Muscle of leg (tissue), 11 donors: ENCODE measurements around the gene FAM163A. TPM values are rescaled to one million over a fixed set of nuclear protein-coding genes. Genes with fewer than 3 reads are reported as not detected.

Experiments used
- DNase-seq: peaks from one replicate; pipeline ENCODE4 v3.0.0; 2013
- H3K27ac ChIP-seq: one replicate; pipeline ENCODE4 v1.5.1; 2013; ENCODE audit warnings: mild to moderate bottlenecking, low read length, control low read depth
- H3K27me3 ChIP-seq: one replicate; pipeline ENCODE4 v1.6.1; 2013; ENCODE audit warnings: low read length; ENCODE audit not compliant: control insufficient read depth, insufficient read depth
- H3K36me3 ChIP-seq: one replicate; pipeline ENCODE4 v1.6.1; 2013; ENCODE audit warnings: low read length; ENCODE audit not compliant: control insufficient read depth, insufficient read depth
- H3K4me1 ChIP-seq: one replicate; pipeline ENCODE4 v1.6.1; 2013; ENCODE audit warnings: low read length; ENCODE audit not compliant: control insufficient read depth, insufficient read depth
- H3K4me3 ChIP-seq: one replicate; pipeline ENCODE4 v1.5.1; 2013; ENCODE audit warnings: low read length, control low read depth
- H3K9me3 ChIP-seq: replicated peaks from 2 replicates; pipeline ENCODE4 v1.6.1; 2013; ENCODE audit warnings: low read depth, low read length; ENCODE audit not compliant: control insufficient read depth
- WGBS: methylation state at CpG from one replicate; pipeline ENCODE4 v1.1.5; 2013; ENCODE audit warnings: missing lambda C conversion rate; ENCODE audit not compliant: insufficient coverage; 5-methylcytosine and 5-hydroxymethylcytosine counted together
- polyA plus RNA-seq, 8 donors: library from polyadenylated mRNA; unstranded; fragments of 120-200 nt; gene quantifications; one replicate each; pipeline versions ENCODE4 v1.2.1 to v1.2.3, GENCODE V29; 2013; ENCODE audit warnings: inconsistent platforms in 1 of 8, low replicate concordance in 1 of 8; ENCODE audit not compliant: insufficient read length in 8 of 8, insufficient read depth in 1 of 8
- total RNA-seq: library from RNA; stranded (reverse); fragments of 120-200 nt; gene quantifications from one replicate; pipeline ENCODE4 v1.2.4, GENCODE V29; 2013

The FAM163A gene
- total and polyA plus RNA-seq, 9 donors: 0.27 to 1.00 (median 0.72) TPM

- peaks cover 23% of the 10 kb centered on the region for H3K9me3 ChIP-seq
- H3K36me3 ChIP-seq: no peaks in the 10 kb centered on the region
- no peaks in the 10 kb centered on the region for H3K27me3 ChIP-seq
- no peak overlapping the region for H3K4me3 ChIP-seq
- H3K4me1 ChIP-seq: no peaks in the 10 kb centered on the region
- no peak overlapping the region for H3K27ac ChIP-seq
- no peak for DNase-seq
These were observed 23.8 kb upstream of the FAM163A start for GRCh38 chr1:179719272-179719671.

- Histone ChIP-seq H3K27me3 (peaks cover 5% of the 10 kb centered on the region), H3K9me3 (no peaks in the 10 kb centered on the region), H3K4me3 (no peak overlapping the region), H3K36me3 (no peaks in the 10 kb centered on the region), H3K4me1 (no peaks in the 10 kb centered on the region), H3K27ac (no peak overlapping the region)
- WGBS: 63% methylated on average over 1 of the region's 2 CpGs
- no peak for DNase-seq
These were observed 14.8 kb upstream of the FAM163A start for GRCh38 chr1:179728271-179728670.

- Histone ChIP-seq H3K4me3 (no peak overlapping the region), H3K9me3 (no peaks in the 10 kb centered on the region), H3K27ac (no peak overlapping the region), H3K4me1 (no peaks in the 10 kb centered on the region), H3K36me3 (no peaks in the 10 kb centered on the region), H3K27me3 (peaks cover 5% of the 10 kb centered on the region)
- 100% methylated on average over 1 of the region's 4 CpGs for WGBS
- DNase-seq: no peak
These were observed 13.2 kb upstream of the FAM163A start for GRCh38 chr1:179729881-179730280.

GRCh38 chr1:179731643-179732042 lies 11.4 kb upstream of the FAM163A start:
- peaks cover 5% of the 10 kb centered on the region for H3K27me3 ChIP-seq
- no peak overlapping the region for H3K4me3 ChIP-seq
- H3K9me3 ChIP-seq: no peaks in the 10 kb centered on the region
- H3K27ac ChIP-seq: no peak overlapping the region
- WGBS: no CpG with 5 or more reads among the region's 4 CpGs
- H3K36me3 ChIP-seq: no peaks in the 10 kb centered on the region
- no peaks in the 10 kb centered on the region for H3K4me1 ChIP-seq
- no peak for DNase-seq

GRCh38 chr1:179742291-179742690 lies 800 bp upstream of the FAM163A start:
- peaks cover 54% of the 10 kb centered on the region for H3K27me3 ChIP-seq
- no peak for DNase-seq
- 28% methylated on average over 5 of the region's 10 CpGs for WGBS
- no peak overlapping the region for H3K4me3 ChIP-seq
- peaks cover 21% of the 10 kb centered on the region for H3K4me1 ChIP-seq
- no peak overlapping the region for H3K27ac ChIP-seq
- H3K36me3 ChIP-seq: no peaks in the 10 kb centered on the region
- H3K9me3 ChIP-seq: no peaks in the 10 kb centered on the region

- H3K9me3 ChIP-seq: no peaks in the 10 kb centered on the region
- H3K27ac ChIP-seq: no peak overlapping the region
- 1% methylated on average over 81 of the region's 85 CpGs for WGBS
- H3K4me1 ChIP-seq: peaks cover 21% of the 10 kb centered on the region
- peak overlapping the region; percentile 32 for H3K4me3 ChIP-seq
- DNase-seq: peak; percentile 11
- peaks cover 62% of the 10 kb centered on the region for H3K27me3 ChIP-seq
- H3K36me3 ChIP-seq: no peaks in the 10 kb centered on the region
These were observed 749 bp downstream of the FAM163A start for GRCh38 chr1:179743679-179744400.

- Histone ChIP-seq H3K9me3 (no peaks in the 10 kb centered on the region), H3K27ac (no peak overlapping the region), H3K4me3 (peak overlapping the region; percentile 32), H3K36me3 (no peaks in the 10 kb centered on the region), H3K4me1 (peaks cover 21% of the 10 kb centered on the region), H3K27me3 (peaks cover 62% of the 10 kb centered on the region)
- no peak for DNase-seq
- WGBS: 16% methylated on average over 36 of the region's 37 CpGs
These were observed 1.5 kb downstream of the FAM163A start for GRCh38 chr1:179744401-179745130.

GRCh38 chr1:179745131-179745611 lies 2.1 kb downstream of the FAM163A start:
- Histone ChIP-seq H3K4me3 (no peak overlapping the region), H3K27ac (no peak overlapping the region), H3K4me1 (peaks cover 21% of the 10 kb centered on the region), H3K27me3 (peaks cover 62% of the 10 kb centered on the region), H3K9me3 (no peaks in the 10 kb centered on the region), H3K36me3 (no peaks in the 10 kb centered on the region)
- WGBS: 42% methylated on average over 5 of the region's 8 CpGs
- DNase-seq: no peak

GRCh38 chr1:179745743-179746142 lies 2.7 kb downstream of the FAM163A start:
- peaks cover 21% of the 10 kb centered on the region for H3K4me1 ChIP-seq
- DNase-seq: no peak
- H3K4me3 ChIP-seq: no peak overlapping the region
- H3K27ac ChIP-seq: no peak overlapping the region
- peaks cover 58% of the 10 kb centered on the region for H3K27me3 ChIP-seq
- H3K36me3 ChIP-seq: no peaks in the 10 kb centered on the region
- WGBS: no CpG with 5 or more reads among the region's 4 CpGs
- H3K9me3 ChIP-seq: no peaks in the 10 kb centered on the region

GRCh38 chr1:179747611-179748010 lies 4.5 kb downstream of the FAM163A start:
- no peak for DNase-seq
- 100% methylated on average over 1 of the region's 2 CpGs for WGBS
- Histone ChIP-seq H3K36me3 (no peaks in the 10 kb centered on the region), H3K4me1 (peaks cover 19% of the 10 kb centered on the region), H3K9me3 (no peaks in the 10 kb centered on the region), H3K4me3 (no peak overlapping the region), H3K27ac (no peak overlapping the region), H3K27me3 (peaks cover 47% of the 10 kb centered on the region)
